WTC11 (cell line): ENCODE data around the gene NCSTN. TPM values are rescaled to one million over a fixed set of nuclear protein-coding genes. Genes with fewer than 3 reads are reported as not detected.

Experiments
- ATAC-seq: fragments of 200-7000 bp; cut with Tn5 transposase; 2 replicates; pipeline ENCODE4 v1.10.0; 2021; ENCODE audit warnings: mild to moderate bottlenecking, moderate library complexity
- CTCF ChIA-PET: fragments of 300-600 bp; sonication (Branson Sonifier 250); formaldehyde crosslinking; loops from one replicate; lab custom pipeline; 2021; ENCODE audit warnings: antibody characterized with exemption; lab: Charles Lee
- POLR2A ChIA-PET: fragments of 350-600 bp; sonication (Branson Sonifier 250); formaldehyde crosslinking; loops from one replicate; lab custom pipeline; 2021; ENCODE audit warnings: antibody characterized with exemption; lab: Charles Lee
- DNase-seq: peaks from one replicate; pipeline ENCODE4 v3.0.0; 2021; ENCODE audit warnings: low spot score
- H3K27ac Mint-ChIP-seq: 2 replicates; pipeline ENCODE4 v1.8.0; 2021; ENCODE audit warnings: mixed read lengths
- H3K27me3 Mint-ChIP-seq: 2 replicates; pipeline ENCODE4 v1.8.0; 2021; ENCODE audit warnings: low read depth, mild to moderate bottlenecking, moderate library complexity, mixed read lengths
- H3K36me3 Mint-ChIP-seq: 2 replicates; pipeline ENCODE4 v1.8.0; 2021; ENCODE audit warnings: mixed read lengths
- H3K4me1 Mint-ChIP-seq: 2 replicates; pipeline ENCODE4 v1.8.0; 2022; ENCODE audit warnings: mixed read lengths
- H3K4me3 Mint-ChIP-seq: 2 replicates; pipeline ENCODE4 v1.8.0; 2021; ENCODE audit warnings: mild to moderate bottlenecking, moderate library complexity, mixed read lengths
- H3K9me3 Mint-ChIP-seq: 2 replicates; pipeline ENCODE4 v1.8.0; 2021; ENCODE audit warnings: mixed read lengths
- ARID4B ChIP-seq: sonication (generic); formaldehyde crosslinking; IDR thresholded peaks from 2 replicates; pipeline ENCODE4 v1.8.0; 2023; ENCODE audit warnings: missing genetic modification reagents, mild to moderate bottlenecking, borderline replicate concordance
- ATF3 ChIP-seq: sonication (generic); formaldehyde crosslinking; conservative IDR thresholded peaks from 2 replicates; pipeline ENCODE4 v1.8.1; 2022; ENCODE audit warnings: mild to moderate bottlenecking, missing genetic modification reagents
- ESRRA ChIP-seq: sonication (generic); formaldehyde crosslinking; IDR thresholded peaks from 2 replicates; pipeline ENCODE4 v1.8.1; 2022; ENCODE audit warnings: mild to moderate bottlenecking, missing genetic modification reagents, borderline replicate concordance
- ETV6 ChIP-seq: sonication (generic); formaldehyde crosslinking; IDR thresholded peaks from 2 replicates; pipeline ENCODE4 v1.8.1; 2022; ENCODE audit warnings: mild to moderate bottlenecking, missing genetic modification reagents
- FOXK1 ChIP-seq: sonication (generic); formaldehyde crosslinking; IDR thresholded peaks from 2 replicates; pipeline ENCODE4 v1.8.0; 2022; ENCODE audit warnings: mild to moderate bottlenecking, moderate library complexity, missing genetic modification reagents
- HMGXB4 ChIP-seq: sonication (generic); formaldehyde crosslinking; IDR thresholded peaks from 2 replicates; pipeline ENCODE4 v1.8.1; 2023; ENCODE audit warnings: mild to moderate bottlenecking, moderate library complexity, missing genetic modification reagents
- MYBL2 ChIP-seq: sonication (generic); formaldehyde crosslinking; IDR thresholded peaks from 2 replicates; pipeline ENCODE4 v1.8.1; 2023; ENCODE audit warnings: mild to moderate bottlenecking, moderate library complexity, missing genetic modification reagents
- NFE2L1 ChIP-seq: sonication (generic); formaldehyde crosslinking; IDR thresholded peaks from 2 replicates; pipeline ENCODE4 v1.8.1; 2023; ENCODE audit warnings: missing genetic modification reagents
- NR3C1 ChIP-seq: sonication (generic); formaldehyde crosslinking; conservative IDR thresholded peaks from 2 replicates; pipeline ENCODE4 v1.8.1; 2023; ENCODE audit warnings: low read depth, mild to moderate bottlenecking, missing genetic modification reagents
- OVOL2 ChIP-seq: fragments of 250-450 bp; sonication (Bioruptor Pico); IDR thresholded peaks from 2 replicates; pipeline ENCODE4 v1.9.0; 2021; ENCODE audit warnings: mild to moderate bottlenecking, borderline replicate concordance
- PRRX2 ChIP-seq: fragments of 250-450 bp; sonication (Bioruptor Pico); IDR thresholded peaks from 2 replicates; pipeline ENCODE4 v1.8.0; 2021; ENCODE audit warnings: mild to moderate bottlenecking
- RELA ChIP-seq: sonication (generic); formaldehyde crosslinking; IDR thresholded peaks from 2 replicates; pipeline ENCODE4 v1.8.1; 2022; ENCODE audit warnings: missing genetic modification reagents, mild to moderate bottlenecking, borderline replicate concordance
- SMAD3 ChIP-seq: sonication (generic); formaldehyde crosslinking; IDR thresholded peaks from 2 replicates; pipeline ENCODE4 v1.8.0; 2022; ENCODE audit warnings: missing genetic modification reagents, mild to moderate bottlenecking, borderline replicate concordance
- SMAD4 ChIP-seq: sonication (generic); formaldehyde crosslinking; IDR thresholded peaks from 2 replicates; pipeline ENCODE4 v1.8.0; 2022; ENCODE audit warnings: mild to moderate bottlenecking, missing genetic modification reagents
- TEAD4 ChIP-seq: sonication (generic); formaldehyde crosslinking; IDR thresholded peaks from 2 replicates; pipeline ENCODE4 v1.8.0; 2022; ENCODE audit warnings: mild to moderate bottlenecking, missing genetic modification reagents
- USF1 ChIP-seq: sonication (generic); formaldehyde crosslinking; IDR thresholded peaks from 2 replicates; pipeline ENCODE4 v1.8.0; 2022; ENCODE audit warnings: mild to moderate bottlenecking, missing genetic modification reagents
- ZBTB21 ChIP-seq: sonication (generic); formaldehyde crosslinking; IDR thresholded peaks from 2 replicates; pipeline ENCODE4 v1.8.1; 2023; ENCODE audit warnings: mild to moderate bottlenecking, missing genetic modification reagents, borderline replicate concordance
- ZNF121 ChIP-seq: sonication (generic); formaldehyde crosslinking; IDR thresholded peaks from 2 replicates; pipeline ENCODE4 v1.8.0; 2023; ENCODE audit warnings: missing genetic modification reagents
- ZNF425 ChIP-seq: fragments of 250-450 bp; sonication (Bioruptor Pico); conservative IDR thresholded peaks from 2 replicates; pipeline ENCODE4 v1.9.0; 2021; ENCODE audit warnings: mild to moderate bottlenecking
- total RNA-seq: library from RNA; stranded (reverse); gene quantifications from 3 replicates; pipeline ENCODE4 v1.2.3, GENCODE V29; 2021
- TF ChIP-seq, protein P1 (sequence below): sonication (generic); formaldehyde crosslinking; IDR thresholded peaks from 2 replicates; pipeline ENCODE4 v1.8.1; 2023; ENCODE audit warnings: mild to moderate bottlenecking, missing genetic modification reagents
- TF ChIP-seq, protein P2 (sequence below): sonication (generic); formaldehyde crosslinking; IDR thresholded peaks from 2 replicates; pipeline ENCODE4 v1.8.1; 2022; ENCODE audit warnings: mild to moderate bottlenecking, missing genetic modification reagents, moderate library complexity, borderline replicate concordance
- TF ChIP-seq, protein P3 (sequence below): sonication (generic); formaldehyde crosslinking; IDR thresholded peaks from 2 replicates; pipeline ENCODE4 v1.8.0; 2023; ENCODE audit warnings: mild to moderate bottlenecking, missing genetic modification reagents

NCSTN gene
- total RNA-seq, 1 experiment from 2014 or later, result 72.7 TPM

DNA sequence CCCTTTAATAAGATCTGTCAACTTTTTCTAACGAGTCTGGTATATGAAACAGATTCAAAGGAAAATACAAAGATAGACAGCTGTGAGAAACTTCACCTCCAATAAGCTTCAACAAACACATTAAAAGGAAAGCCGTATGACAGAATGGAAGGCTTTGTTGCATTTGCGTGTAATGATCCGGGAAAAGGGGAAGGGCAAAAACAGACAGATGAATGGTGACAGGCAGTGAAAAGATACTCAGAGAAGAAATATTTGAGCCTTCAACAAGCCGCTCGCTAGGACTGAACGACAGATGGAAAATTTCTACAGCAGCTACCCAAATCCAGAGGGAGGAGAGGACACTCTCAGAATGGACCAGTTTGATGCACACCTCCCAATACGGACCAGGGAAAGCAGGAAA lies 15.0 kb upstream of the NCSTN start (continued):
- no peak for TF ChIP-seq HMGXB4
- TF ChIP-seq ARID4B (CRISPR knock-in tag), result no peak
- TF ChIP-seq ESRRA (CRISPR knock-in tag), result no peak
- no peak for TF ChIP-seq SMAD4 (CRISPR knock-in tag)
- no peak for TF ChIP-seq MYBL2 (CRISPR knock-in tag)
- TF ChIP-seq TEAD4 (CRISPR knock-in tag), result no peak
- TF ChIP-seq, protein P1, sequence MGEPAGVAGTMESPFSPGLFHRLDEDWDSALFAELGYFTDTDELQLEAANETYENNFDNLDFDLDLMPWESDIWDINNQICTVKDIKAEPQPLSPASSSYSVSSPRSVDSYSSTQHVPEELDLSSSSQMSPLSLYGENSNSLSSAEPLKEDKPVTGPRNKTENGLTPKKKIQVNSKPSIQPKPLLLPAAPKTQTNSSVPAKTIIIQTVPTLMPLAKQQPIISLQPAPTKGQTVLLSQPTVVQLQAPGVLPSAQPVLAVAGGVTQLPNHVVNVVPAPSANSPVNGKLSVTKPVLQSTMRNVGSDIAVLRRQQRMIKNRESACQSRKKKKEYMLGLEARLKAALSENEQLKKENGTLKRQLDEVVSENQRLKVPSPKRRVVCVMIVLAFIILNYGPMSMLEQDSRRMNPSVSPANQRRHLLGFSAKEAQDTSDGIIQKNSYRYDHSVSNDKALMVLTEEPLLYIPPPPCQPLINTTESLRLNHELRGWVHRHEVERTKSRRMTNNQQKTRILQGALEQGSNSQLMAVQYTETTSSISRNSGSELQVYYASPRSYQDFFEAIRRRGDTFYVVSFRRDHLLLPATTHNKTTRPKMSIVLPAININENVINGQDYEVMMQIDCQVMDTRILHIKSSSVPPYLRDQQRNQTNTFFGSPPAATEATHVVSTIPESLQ (CRISPR knock-in tag), result no peak
- TF ChIP-seq OVOL2 (CRISPR knock-in tag), result no peak
- TF ChIP-seq ZBTB21 (CRISPR knock-in tag), result no peak

DNA sequence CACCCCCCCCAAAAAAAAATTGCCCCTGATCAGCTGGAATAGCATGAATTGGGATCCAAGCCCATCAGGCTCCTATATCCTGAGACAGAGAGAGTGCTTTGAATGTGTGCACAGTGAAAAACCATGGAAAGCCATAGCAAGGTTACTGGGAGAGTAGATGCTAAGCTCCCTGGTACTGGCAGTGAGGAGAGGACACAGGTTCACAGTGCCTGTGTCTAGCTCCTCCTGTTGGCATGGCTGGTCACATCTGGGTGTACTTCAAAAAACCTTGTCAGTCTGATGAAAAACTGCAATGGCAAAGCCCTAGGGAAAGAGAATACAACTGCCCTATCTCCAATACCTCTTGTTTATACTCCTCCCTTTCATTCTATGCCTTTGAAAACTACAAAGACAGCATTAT lies 13.1 kb upstream of the NCSTN start:
- no peak for DNase-seq
- Mint-ChIP-seq H3K27me3 (no peaks in the 10 kb centered on the region), H3K27ac (no peak overlapping the region), H3K36me3 (peaks cover 70% of the 10 kb centered on the region), H3K4me3 (no peak overlapping the region), H3K9me3 (no peaks in the 10 kb centered on the region), H3K4me1 (no peaks in the 10 kb centered on the region)
- ATAC-seq, result no peak; the same call in 1 of the 2 replicates
- CTCF ChIA-PET, result interaction anchor here (0.6 to 1.1 kb wide), 3 partner anchors 38 to 163 kb away, joined by 3 to 5 read pairs (median 4); no protein-coding TSS in a partner anchor
- POLR2A ChIA-PET, result no interaction called here
- TF ChIP-seq ZNF425 (CRISPR knock-in tag) (no peak), ZNF121 (CRISPR knock-in tag) (no peak), FOXK1 (CRISPR knock-in tag) (no peak), PRRX2 (no peak), NR3C1 (no peak), ATF3 (CRISPR knock-in tag) (no peak), SMAD3 (no peak), USF1 (no peak), MYBL2 (CRISPR knock-in tag) (no peak), NFE2L1 (CRISPR knock-in tag) (no peak), RELA (CRISPR knock-in tag) (no peak), ETV6 (CRISPR knock-in tag) (no peak)
- TF ChIP-seq, protein P2, sequence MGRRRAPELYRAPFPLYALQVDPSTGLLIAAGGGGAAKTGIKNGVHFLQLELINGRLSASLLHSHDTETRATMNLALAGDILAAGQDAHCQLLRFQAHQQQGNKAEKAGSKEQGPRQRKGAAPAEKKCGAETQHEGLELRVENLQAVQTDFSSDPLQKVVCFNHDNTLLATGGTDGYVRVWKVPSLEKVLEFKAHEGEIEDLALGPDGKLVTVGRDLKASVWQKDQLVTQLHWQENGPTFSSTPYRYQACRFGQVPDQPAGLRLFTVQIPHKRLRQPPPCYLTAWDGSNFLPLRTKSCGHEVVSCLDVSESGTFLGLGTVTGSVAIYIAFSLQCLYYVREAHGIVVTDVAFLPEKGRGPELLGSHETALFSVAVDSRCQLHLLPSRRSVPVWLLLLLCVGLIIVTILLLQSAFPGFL (CRISPR knock-in tag), result no peak
- TF ChIP-seq, protein P3, sequence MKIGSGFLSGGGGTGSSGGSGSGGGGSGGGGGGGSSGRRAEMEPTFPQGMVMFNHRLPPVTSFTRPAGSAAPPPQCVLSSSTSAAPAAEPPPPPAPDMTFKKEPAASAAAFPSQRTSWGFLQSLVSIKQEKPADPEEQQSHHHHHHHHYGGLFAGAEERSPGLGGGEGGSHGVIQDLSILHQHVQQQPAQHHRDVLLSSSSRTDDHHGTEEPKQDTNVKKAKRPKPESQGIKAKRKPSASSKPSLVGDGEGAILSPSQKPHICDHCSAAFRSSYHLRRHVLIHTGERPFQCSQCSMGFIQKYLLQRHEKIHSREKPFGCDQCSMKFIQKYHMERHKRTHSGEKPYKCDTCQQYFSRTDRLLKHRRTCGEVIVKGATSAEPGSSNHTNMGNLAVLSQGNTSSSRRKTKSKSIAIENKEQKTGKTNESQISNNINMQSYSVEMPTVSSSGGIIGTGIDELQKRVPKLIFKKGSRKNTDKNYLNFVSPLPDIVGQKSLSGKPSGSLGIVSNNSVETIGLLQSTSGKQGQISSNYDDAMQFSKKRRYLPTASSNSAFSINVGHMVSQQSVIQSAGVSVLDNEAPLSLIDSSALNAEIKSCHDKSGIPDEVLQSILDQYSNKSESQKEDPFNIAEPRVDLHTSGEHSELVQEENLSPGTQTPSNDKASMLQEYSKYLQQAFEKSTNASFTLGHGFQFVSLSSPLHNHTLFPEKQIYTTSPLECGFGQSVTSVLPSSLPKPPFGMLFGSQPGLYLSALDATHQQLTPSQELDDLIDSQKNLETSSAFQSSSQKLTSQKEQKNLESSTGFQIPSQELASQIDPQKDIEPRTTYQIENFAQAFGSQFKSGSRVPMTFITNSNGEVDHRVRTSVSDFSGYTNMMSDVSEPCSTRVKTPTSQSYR (CRISPR knock-in tag), result no peak
